Suprapubic skin (tissue), 4 donors: Measurements from ENCODE around the gene CHST13. TPM values are rescaled to one million over a fixed set of nuclear protein-coding genes. Genes with fewer than 3 reads are reported as not detected.

Source experiments
- DNase-seq, 2 donors: peaks; one replicate each; pipeline ENCODE4 v3.0.0-alpha.2; 2019; ENCODE audit warnings: low spot score in 2 of 2
- H3K27ac ChIP-seq: fragments of 200-600 bp; sonication (generic); one replicate; pipeline ENCODE4 v1.5.1; 2019
- H3K27me3 ChIP-seq: fragments of 200-600 bp; sonication (generic); one replicate; pipeline ENCODE4 v1.5.1; 2019
- H3K36me3 ChIP-seq: fragments of 200-600 bp; sonication (generic); one replicate; pipeline ENCODE4 v1.5.1; 2019
- H3K4me1 ChIP-seq: fragments of 200-600 bp; sonication (generic); one replicate; pipeline ENCODE4 v1.5.1; 2019
- H3K4me3 ChIP-seq: fragments of 200-600 bp; sonication (generic); one replicate; pipeline ENCODE4 v1.5.1; 2019; ENCODE audit warnings: mild to moderate bottlenecking
- H3K9me3 ChIP-seq: fragments of 200-600 bp; sonication (generic); one replicate; pipeline ENCODE4 v1.5.1; 2019
- CTCF ChIP-seq, 2 donors: fragments of 200-600 bp in 1 of 2; fragments of 450-650 bp in 1 of 2; sonication (generic) in 1 of 2; IDR thresholded peaks; one replicate each; pipeline ENCODE4 v1.5.1; 2016 to 2019; ENCODE audit warnings: antibody characterized with exemption in 2 of 2, mild to moderate bottlenecking in 1 of 2, moderate library complexity in 1 of 2
- EP300 ChIP-seq: sonication (generic); formaldehyde crosslinking; IDR thresholded peaks from one replicate; pipeline ENCODE4 v1.6.1; 2017; ENCODE audit warnings: antibody characterized with exemption
- POLR2A ChIP-seq, 2 donors: fragments of 450-650 bp; IDR thresholded peaks; one replicate each; pipeline ENCODE4 v1.6.1; 2017; ENCODE audit warnings: antibody characterized with exemption in 2 of 2, mild to moderate bottlenecking in 2 of 2, moderate library complexity in 2 of 2
- POLR2AphosphoS5 ChIP-seq, 3 donors: sonication (generic); formaldehyde crosslinking; IDR thresholded peaks; one replicate each; pipeline ENCODE4 v1.6.1; 2017; ENCODE audit warnings: antibody characterized with exemption in 3 of 3
- WGBS: methylation state at CpG from one replicate; pipeline ENCODE4 v1.1.5; 2018; 5-methylcytosine and 5-hydroxymethylcytosine counted together
- total RNA-seq, 4 donors: library from RNA; depleted of rRNA; stranded (reverse); fragments of >200 nt; gene quantifications; one replicate each; pipeline ENCODE4 v1.1.0, GENCODE V29; 2016

Gene CHST13
- total RNA-seq, 4 donors from 2014 or later = not detected

DNA sequence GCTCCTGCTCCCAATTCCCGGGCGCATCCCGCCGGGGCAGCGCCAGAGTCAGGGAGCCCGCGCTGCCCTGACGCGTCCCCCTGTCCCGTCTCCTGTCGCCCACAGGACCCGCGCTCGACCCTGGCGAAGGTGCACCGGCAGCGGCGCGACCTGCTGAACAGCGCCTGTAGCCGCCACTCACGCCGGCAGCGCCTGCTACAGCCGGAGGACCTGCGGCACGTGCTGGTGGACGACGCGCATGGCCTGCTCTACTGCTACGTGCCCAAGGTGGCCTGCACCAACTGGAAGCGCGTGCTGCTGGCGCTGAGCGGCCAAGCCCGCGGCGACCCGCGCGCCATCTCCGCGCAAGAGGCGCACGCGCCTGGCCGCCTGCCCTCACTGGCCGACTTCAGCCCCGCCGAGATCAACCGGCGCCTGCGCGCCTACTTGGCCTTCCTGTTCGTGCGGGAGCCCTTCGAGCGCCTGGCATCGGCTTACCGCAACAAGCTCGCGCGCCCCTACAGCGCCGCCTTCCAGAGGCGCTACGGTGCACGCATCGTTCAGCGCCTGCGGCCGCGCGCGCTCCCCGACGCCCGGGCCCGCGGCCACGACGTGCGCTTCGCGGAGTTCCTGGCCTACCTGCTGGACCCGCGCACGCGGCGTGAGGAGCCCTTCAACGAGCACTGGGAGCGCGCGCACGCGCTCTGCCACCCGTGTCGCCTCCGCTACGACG, 17.8 kb downstream of the CHST13 start:
- peak; percentile 32 to 38 for DNase-seq
- peaks cover 46% of the 10 kb centered on the region for H3K27me3 ChIP-seq
- peaks cover 9% of the 10 kb centered on the region for H3K4me1 ChIP-seq
- TF ChIP-seq EP300 (no peak), POLR2A (IDR thresholded peaks at IDR 0.05) (no peak), POLR2AphosphoS5 (IDR thresholded peaks at IDR 0.05) (no peak), CTCF (IDR thresholded peaks at IDR 0.05) (no peak)
- no peaks in the 10 kb centered on the region for H3K9me3 ChIP-seq
- no peak overlapping the region for H3K27ac ChIP-seq
- H3K36me3 ChIP-seq = no peaks in the 10 kb centered on the region
- WGBS = 40% methylated on average over 37 of the region's 101 CpGs
- H3K4me3 ChIP-seq = no peak overlapping the region

GRCh38 chr3:126542340-126543241, 18.6 kb downstream of the CHST13 start:
- peak; percentile 51 to 71 for DNase-seq
- H3K27me3 ChIP-seq = peaks cover 38% of the 10 kb centered on the region
- TF ChIP-seq EP300 (no peak), CTCF (IDR thresholded peaks at IDR 0.05) (no peak), POLR2AphosphoS5 (IDR thresholded peaks at IDR 0.05) (no peak)
- no peak overlapping the region for H3K4me3 ChIP-seq
- H3K36me3 ChIP-seq = no peaks in the 10 kb centered on the region
- H3K27ac ChIP-seq = no peak overlapping the region
- WGBS = 86% methylated on average over 31 of the region's 57 CpGs
- peaks cover 9% of the 10 kb centered on the region for H3K4me1 ChIP-seq
- no peaks in the 10 kb centered on the region for H3K9me3 ChIP-seq

DNA sequence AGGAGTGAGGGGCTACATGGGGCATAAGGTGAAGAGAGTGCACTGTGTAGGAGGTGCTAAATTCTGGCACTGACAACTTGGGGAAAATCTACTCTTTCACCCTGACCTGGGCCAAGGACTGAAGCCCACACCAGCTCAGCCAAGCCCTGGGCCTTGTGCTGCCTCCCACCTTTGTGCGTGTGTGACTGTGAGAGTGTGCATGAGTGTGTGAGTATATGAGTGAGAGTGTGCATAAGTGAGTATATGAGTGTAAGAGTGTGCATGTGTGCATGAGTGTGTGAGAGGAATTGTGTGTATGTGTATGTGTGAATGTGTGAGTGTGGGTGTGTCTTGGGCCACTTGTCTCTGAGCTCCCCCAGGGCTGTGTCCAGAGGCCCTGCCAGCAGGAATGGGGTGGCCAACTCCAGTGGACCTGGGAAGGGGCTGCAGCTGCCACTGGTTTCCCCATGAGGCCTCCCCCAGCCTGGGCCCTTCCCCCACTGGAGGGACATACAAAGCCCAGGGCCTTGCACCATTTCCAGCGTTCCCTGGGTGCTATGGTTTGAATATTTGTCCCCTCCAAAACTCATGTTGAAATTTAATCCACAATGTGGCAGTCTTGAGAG, 19.6 kb downstream of the CHST13 start:
- TF ChIP-seq EP300 (no peak), CTCF (IDR thresholded peaks at IDR 0.05) (no peak), POLR2A (IDR thresholded peaks at IDR 0.05) (no peak), POLR2AphosphoS5 (IDR thresholded peaks at IDR 0.05) (no peak)
- no peaks in the 10 kb centered on the region for H3K9me3 ChIP-seq
- DNase-seq = peak in 1 of 2 donors; percentile 24
- no peak overlapping the region for H3K4me3 ChIP-seq
- H3K27me3 ChIP-seq = peaks cover 28% of the 10 kb centered on the region
- H3K27ac ChIP-seq = no peak overlapping the region
- H3K36me3 ChIP-seq = no peaks in the 10 kb centered on the region
- H3K4me1 ChIP-seq = peaks cover 9% of the 10 kb centered on the region
- WGBS = 96% methylated on average over 2 of the region's 2 CpGs

DNA sequence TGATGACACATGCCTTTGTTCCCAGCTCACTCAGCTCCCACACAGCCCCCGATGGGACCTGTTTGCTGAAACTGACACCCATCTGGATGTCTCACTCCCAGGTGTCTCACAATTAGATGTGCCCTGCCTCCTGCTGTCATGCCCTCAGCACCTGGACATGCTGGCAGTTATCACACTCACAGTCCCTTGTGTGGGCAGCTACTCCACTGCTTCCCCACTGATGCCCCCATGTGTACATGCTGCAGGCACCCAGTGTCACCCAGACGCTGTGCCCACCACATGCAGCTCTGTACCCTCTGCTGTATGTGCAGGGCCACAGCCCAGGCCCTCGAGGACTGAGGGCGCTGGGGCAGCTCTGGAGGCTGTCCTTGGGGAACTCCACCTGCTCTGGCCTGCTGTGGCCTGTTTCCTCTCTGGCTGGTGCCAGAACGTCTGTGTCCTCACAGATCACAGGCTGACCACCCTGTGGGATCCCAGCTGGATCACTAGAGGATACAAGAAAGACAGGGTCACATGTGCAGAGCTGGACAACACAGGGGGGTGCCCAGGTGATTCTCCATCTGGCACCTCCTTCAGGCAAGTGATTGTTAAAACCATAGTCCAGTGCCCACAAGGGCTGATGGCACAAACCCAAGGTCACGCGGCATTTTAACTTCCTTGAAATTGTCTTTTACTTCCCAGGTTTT, 20.8 kb downstream of the CHST13 start:
- Histone ChIP-seq H3K27me3 (peaks cover 28% of the 10 kb centered on the region), H3K27ac (no peak overlapping the region), H3K4me3 (no peak overlapping the region), H3K9me3 (no peaks in the 10 kb centered on the region), H3K4me1 (peaks cover 9% of the 10 kb centered on the region), H3K36me3 (no peaks in the 10 kb centered on the region)
- WGBS = 86% methylated on average over 3 of the region's 7 CpGs
- DNase-seq = peak; percentile 21 to 63
- no peak for TF ChIP-seq POLR2AphosphoS5 (IDR thresholded peaks at IDR 0.05)
- no peak for TF ChIP-seq EP300

GRCh38 chr3:126545544-126545943, 21.6 kb downstream of the CHST13 start:
- WGBS = 89% methylated on average over 5 of the region's 5 CpGs
- DNase-seq = peak in 1 of 2 donors; percentile 56

More at GRCh38 chr3:126545544-126545943, 21.6 kb downstream of the CHST13 start:
- Histone ChIP-seq H3K4me3 (no peak overlapping the region), H3K27ac (no peak overlapping the region), H3K27me3 (peaks cover 28% of the 10 kb centered on the region), H3K4me1 (peaks cover 9% of the 10 kb centered on the region), H3K9me3 (no peaks in the 10 kb centered on the region), H3K36me3 (no peaks in the 10 kb centered on the region)
- no peak for TF ChIP-seq CTCF (IDR thresholded peaks at IDR 0.05)
- TF ChIP-seq EP300 = no peak
